Measurements from ENCODE around the gene ATP10A.
"Not testable (repeated sequence)": the region's sequence is repeated elsewhere in the genome, so short reads cannot be mapped to it uniquely, and the experiment has no call there.

ATP10A gene

DNA sequence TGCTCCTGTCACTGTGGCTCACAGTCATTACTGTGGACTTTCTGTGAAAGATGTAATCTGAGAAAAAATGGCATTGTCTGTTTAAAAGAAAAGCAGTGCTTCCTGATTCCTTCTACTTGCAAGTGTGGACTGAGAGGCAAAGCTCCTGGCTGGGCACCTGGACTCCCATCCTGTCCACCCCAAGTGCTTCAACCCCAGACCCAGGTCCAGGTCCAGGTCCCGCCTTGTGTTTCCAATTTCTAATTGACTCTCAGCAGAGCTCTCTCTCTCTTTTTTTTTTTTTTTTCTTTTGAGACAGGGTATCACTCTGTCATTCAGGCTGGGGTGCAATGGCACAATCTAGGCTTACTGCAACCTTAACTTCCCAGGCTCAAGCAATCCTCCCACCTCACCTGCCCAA is 94.9 kb downstream of the ATP10A start:
- no peak for DNase-seq

DNA sequence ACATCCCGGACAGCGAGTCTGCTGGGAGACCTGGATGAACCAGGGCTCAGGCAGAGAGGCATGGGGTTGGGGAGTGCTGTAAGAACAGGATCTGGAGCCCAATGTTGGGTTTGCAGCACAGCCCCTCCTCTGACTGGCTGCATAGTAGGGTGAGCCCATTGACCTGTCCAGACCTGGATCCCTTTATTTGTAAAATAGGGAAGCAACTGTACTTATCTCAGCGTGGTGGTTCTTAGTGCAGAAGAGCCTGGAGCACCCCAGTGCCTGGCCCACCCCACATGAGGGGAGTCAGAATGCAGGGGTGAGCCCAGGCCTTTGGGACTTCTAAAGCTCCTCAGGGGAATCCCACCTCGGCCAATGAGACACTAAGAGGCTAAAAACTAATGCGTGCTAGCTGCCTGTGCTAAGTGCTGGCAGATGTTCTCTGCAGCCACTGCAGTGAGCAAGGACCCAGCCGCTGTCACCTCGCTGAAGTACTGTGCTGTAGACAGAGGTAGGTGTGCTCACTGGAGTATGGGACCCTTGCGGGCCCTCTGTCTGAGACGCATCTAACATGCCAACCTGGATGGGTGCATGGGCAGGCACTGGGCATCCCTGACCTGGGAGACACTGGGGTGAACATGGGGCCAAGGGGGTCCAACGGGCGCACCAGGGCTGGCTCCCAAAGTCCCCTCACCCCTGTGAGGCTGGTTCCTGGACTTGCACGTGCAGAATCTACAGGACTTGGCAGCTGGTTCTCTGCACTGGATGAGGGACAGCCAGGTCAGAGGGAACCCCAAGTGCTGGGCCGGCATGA is 95.6 kb downstream of the ATP10A start:
- DNase-seq = no peak

DNA sequence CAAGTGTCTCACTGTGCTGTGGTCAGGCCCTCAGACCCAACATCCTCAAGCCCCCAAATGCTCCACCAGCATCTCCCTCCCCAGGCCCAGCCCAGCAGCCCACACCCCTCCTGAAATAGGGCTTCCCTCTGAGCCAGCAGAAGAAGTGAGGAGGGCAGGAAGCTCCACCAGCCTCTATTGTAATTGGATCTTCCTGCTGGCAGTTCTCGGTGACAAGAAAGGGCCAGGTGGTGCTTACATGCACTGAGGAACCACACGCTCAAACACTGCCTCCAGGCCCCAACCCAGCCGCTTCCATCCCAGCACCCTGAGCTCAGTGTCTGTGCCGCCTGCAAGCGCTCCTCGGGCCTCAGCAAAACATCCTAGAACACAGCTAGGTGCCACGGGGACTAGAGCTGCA is 96.7 kb downstream of the ATP10A start:
- DNase-seq = no peak

DNA sequence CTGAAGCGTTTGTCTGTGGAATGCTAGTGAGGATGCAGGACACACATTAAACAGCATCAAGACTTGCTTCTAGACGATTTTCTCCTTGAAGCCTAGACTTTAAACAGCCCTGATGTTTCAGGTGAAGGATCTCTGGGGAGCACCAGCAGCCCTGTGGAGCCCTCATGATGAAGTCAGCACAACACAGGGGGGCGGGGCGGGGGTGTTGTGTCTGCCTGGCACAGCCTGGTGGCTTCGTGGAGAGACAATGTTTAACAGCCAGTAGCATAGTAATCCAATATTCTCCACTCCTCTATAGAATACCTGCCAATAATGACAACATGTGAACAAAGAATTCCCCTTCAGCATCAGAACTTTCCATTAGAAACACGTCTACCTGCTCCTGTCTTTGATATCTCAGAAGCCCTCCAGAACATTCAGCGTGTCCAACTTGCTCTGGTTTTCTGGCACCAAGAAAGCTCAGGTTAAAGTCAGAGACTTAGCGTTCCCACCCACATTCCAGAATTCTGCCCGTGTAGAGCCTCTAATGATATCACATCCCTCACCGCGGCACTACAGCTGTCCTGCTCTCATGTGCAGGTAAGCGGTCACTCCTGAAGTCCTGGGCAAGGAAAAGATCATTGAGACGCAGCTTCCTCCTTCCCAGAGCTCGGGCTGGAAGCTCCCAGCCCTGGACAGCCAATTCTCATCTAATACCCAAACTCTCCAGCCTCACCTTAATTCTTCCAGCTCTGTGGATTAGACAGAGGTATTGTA is 98.0 kb downstream of the ATP10A start:
- DNase-seq = no peak

DNA sequence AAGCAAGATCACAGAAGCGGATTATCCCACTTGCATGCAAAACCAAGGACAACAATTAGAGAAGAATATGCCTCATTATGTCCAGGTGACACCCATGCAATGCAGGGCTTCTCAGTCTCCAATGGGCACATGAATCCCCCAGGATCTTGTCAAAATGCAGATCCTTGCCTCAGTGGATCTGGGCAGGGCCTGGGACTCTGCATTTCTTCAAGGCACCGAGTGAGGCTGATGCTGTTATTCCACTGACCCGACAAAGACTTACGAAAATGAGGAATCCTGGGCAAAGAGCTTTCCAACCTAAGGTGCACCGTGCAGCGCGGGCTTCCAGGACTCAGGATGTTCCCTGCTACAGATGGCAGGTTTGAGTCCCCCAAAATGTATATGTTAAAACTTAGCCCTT is 99.2 kb downstream of the ATP10A start:
- no peak for DNase-seq

DNA sequence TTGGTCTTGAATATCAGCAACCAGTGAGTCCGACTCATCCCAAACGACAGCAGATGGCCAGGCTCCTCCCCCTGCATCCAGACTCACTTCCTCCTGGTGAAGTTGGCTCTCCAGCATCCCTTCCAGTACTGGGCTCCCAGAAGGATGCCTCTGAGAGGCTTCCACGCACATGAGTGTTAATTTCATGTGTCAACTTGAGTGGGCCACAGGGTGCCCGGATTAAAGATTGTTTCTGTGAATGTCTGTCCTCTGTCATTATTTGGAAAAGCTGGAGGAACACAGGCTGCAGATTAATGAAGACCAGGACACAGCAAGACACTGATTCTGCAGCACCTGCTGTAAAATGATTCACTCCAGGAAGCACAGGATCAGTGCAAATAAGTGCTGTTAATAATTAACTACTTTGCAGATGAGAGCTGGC is 99.8 kb downstream of the ATP10A start:
- DNase-seq = no peak

DNA sequence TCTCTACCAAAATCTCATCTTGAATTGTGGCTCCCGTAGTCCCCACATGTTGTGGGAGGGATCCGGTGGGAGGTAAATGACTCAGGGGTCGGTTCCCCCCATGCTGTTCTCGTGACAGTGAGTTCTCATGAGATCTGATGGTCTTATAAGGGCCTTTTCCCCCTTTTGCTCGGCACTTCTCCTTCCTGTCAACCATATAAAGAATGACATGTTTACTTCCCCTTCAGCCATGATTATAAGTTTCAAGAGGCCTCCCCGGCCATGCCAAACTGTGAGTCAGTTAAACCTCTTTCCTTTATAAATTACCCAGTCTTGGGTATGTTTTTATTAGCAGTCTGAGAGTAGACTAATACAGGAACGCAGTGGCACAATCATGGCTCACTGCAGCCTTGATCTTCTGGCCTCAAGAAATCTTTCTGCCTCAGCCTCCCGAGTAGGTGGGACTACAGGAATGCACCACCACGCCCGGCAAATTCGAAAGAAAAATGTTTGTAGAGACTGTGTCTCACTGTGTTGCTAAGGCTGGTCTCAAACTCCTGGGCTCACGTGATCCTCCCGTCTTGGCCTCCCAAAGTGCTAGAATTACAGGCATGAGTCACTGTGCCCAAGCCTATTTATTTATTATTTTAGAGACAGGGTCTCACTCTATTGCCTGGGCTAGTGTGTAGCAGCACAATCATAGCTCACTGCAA is 101.0 kb downstream of the ATP10A start:
- no peak for DNase-seq

DNA sequence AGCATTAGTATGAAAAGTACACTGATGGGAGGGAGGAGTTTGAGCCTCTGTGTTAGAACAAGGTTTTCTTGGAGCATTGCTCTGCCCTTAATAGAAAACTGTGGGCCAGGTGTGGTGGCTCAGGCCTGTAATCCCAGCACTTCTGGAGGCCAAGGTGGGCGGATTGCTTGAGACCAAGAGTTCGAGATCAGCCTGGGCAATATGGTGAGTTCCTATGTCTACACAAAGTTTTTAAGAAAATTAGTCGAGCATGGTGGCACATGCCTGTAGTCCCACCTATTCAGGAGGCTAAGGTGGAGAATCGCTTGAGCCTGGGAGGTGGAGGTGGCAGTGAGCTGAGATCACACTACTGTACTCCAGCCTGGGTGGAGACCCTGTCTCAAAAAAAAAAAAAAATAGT is 103.7 kb downstream of the ATP10A start:
- DNase-seq = no peak

DNA sequence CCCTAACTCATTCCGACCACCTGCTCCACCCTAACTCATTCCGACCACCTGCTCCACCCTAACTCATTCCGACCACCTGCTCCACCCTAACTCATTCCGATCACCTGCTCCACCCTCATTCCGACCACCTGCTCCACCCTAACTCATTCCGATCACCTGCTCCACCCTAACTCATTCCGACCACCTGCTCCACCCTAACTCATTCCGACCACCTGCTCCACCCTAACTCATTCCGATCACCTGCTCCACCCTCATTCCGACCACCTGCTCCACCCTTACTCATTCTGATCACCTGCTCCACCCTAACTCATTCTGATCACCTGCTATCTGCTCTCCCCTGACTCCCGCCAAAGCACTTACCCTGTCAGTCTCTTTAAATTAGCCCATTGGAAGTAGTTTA is 104.5 kb downstream of the ATP10A start:
- not testable (repeated sequence) for DNase-seq

DNA sequence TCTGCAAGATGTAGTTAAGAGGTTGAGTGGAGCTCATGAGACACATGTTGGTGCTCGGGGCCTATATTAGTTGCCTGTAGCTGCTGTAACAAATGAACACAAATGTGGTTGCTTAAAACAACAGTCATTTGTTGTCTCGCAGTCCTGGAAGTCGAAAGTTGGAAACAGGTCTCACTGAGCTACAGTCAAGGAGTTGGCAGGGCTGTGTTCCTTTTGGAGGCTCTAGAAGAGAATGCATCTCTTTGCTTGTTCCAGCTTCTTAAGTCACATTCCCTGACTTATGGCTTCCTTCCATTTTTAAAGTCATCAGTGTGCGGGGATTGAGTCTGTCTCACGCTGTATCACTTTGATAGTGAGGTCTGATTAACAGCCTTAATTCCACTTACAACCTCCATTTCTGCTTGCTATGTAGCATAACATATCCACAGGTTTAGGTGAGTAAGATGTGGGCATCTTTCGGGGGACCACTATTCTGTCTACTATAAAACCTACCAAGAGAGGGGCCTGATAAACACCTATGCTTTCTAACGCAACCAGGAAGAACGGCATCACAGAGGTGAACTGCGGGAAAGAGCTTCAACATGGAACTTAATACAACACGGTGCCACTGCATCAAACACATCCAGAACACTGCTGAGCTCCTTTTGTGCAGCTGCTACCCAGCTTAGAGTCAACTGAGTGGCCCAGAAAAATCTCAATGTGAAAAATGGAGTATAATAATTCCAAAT is 119.4 kb downstream of the ATP10A start:
- no peak for DNase-seq

DNA sequence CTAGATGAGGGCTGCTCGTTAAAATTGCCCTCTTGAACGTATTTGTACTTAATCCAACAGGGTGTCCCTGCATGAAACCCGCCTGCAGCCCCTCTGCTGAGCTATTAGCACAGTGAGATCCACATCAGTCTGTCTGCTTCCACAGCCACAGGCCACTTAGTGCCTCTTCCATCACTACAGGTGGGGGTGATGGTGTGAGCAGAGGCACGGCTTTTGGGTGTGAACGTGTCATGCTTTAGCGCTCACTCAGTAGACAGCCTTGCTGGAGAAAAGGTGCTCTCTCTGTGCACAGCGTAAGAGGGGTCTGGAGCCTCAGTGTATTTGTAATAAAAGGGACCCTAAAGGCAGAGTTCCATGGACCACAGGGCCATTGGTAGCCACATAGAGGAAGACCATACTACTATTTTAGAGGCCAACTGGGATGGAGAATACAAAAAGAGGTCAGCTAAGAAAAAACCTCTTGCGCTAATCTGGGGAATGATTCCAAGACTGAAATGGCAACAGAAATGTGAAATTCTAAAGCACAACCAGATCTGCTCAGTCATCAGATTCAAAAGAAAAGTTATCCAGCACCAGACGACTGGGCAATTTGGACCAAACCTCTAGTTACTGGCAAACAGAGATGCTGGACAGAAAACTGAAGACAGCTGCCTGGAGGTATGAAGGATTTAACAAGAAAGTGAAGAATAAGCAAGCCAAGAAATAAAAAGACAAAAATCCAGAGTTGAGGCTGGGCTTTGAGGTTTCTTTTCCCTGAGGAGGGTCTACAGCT is 120.2 kb downstream of the ATP10A start:
- DNase-seq = no peak

DNA sequence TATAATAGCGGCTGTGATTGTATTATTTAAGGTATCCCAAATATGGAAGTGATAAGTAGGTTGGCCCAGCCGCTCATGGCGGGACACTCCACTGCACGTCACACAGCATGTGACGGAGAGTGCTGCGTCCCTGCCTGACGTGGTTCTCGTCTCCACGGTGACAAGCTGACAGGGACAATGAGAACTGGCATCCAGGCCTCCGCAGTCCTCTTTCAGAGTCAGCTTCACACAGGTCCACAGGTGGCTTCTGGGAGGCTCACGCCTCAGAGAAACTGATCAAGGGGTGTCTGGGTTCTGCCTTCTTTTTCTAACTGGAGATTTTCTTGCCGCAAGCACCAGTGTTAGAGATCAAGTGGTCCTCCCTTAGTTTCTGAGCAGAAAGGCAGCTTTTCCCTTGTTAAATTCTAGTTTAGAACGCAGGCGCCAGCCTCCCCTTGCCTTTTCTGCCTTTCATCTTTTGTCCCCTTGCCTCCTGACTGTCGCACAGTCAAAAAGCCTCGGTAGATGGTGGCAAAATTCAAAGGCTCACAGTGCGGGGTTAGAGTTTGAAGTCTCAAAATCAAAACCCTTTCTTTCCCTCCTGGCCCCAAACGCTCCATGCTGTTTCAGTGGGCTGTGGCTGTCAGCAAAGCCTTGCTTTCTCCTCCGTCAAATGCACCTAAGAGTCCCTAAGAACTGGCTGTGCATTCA is 120.9 kb downstream of the ATP10A start:
- no peak for DNase-seq

DNA sequence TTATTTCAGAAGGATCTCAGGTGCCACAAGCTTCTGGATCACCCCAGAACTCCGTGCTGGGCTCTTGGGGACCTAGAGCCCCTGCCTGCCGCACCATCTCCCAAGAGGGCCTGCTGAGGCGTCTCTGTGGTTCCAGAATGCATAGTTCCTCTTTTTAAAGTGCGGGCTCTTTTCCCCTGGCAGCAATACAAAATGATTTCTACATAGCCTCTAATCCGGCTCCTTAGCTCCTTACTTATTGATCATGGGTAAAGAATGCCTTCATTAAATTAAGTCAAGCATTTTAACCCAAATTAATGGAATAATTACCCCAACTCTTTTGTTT is 121.9 kb downstream of the ATP10A start:
- no peak for DNase-seq

DNA sequence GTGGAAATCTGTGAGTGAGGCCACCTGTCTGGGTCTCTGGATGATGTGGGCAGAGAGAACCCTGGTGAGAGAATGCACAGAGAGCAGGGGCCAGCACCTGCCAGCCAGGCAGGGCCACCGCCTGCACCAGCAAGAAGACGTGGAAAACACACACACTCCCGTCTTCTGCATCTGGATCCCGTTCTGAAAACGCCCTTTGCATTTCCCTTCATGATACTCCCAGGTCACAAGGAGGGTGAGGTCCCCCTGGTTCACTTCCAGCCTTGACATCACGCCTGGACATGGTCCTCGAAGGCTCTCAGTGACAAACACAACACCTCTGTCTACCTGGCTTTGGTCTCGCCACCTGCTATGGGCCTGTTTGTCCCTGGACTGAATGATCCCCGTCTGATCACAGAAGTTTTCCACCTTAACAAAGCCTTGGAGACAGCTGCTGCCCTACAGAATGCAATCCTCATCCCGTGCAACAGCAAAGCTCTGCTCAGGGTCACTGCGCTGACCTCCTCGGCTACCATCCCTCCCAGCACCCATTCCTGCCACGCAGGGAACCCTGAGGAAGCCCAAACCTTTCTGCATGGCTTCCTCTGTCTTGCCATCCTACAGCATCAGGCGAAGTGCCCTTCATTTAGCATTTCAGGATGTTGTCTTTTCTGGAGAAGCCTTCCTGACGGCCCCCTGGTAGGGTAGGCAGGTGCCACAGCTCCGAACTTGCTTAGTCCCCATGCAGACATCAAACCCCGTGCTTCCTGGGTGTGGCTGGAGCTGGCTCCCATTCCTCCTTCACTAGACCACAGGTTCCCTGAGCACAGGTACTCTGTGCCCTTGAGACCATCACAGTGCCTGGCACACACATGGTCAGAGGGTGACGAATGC is 122.5 kb downstream of the ATP10A start:
- no peak for DNase-seq

DNA sequence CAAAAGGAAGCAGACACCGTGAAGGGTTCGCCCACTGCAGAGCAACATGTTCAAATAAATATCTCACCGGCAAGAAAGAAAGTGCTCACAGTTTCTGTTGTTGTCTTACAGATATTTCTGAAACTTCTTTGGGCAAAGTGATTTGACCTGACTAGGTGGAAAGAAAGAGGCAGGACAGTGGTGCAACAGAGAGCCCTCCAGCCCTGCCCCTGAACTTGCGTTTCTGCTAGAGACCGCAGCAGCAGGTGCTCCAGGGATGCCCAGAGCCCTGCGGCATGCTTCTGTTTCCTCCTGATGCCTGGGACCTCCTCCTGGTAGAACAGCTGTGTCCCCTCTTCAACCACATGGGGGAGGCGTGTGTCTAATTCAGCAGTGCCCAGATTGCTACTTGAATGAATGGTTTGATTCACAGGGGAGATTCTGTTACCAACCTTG is 123.4 kb downstream of the ATP10A start:
- DNase-seq = no peak

DNA sequence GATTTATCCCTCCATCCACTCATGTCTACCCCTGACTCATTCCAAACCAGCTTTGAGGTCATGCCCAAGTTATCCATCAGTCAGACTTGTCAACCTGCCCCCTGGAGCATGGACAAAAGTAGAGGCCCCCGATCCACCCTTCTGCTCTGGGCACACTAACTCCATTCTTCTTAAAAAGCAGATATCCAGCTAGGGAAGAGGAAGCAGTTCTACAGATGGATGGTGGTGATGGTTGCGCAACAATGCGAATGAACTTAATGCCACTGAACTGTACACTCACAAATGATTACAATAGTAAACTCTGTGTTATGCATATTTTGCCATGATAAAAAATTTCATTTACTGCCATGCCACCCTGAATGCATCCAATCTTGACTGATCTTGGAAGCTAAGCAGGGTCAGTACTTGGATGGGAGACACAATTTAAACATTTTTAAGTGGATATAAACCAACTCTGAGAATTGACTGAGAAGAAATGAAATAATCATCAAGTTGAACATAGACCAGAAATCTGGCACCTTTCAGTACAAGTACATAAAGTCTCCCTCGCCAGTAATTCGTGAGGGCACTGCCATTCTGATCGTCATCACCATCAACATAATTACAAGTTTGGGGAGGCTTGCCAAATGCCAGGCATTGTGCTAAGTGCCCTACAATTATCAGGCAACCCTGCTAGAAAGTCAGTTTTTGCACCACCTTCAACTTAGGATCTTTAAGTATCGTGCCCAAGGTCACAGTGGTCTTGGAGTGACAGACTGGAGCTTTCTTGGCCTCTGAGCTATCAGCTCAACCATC is 124.8 kb downstream of the ATP10A start:
- DNase-seq = no peak

DNA sequence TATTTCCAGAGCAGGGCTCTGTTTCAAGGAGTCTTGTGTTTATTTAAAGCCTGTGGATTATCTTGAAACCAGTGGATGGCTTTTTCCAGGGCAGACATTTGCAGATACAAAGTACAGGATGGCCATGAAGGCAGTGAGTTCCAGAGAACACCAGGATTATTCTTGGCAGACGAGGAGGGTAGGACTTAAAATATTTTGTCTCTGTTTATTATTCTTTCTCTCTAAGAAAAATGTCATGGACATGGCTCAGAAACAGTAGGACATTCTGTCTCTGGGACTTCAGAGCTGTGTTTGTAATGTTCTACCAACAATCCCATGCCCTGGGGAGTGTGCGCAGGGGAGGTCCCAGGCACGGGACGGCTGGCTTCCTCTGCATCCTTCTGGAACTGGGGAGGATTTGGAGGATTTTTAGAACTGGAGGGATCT is 125.9 kb downstream of the ATP10A start:
- DNase-seq = no peak

DNA sequence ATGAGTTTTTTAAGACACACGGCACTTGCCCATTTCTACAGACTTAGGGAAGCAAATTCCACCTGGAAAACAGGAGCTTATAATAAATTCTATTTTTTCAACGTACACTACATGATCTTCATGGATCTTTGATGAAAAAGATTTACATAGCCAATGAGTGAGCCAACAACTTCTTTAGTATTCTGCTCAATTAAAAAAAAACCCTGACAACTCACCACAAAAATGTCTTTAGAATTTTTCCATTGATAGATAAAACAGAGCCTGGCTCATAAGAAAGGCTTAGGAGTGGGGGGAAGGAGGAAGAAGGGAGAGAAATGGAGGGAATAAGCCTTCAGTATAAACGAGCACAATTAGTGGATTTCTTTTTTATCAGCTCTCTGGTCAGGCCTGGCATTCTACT is 126.7 kb downstream of the ATP10A start:
- DNase-seq = no peak

DNA sequence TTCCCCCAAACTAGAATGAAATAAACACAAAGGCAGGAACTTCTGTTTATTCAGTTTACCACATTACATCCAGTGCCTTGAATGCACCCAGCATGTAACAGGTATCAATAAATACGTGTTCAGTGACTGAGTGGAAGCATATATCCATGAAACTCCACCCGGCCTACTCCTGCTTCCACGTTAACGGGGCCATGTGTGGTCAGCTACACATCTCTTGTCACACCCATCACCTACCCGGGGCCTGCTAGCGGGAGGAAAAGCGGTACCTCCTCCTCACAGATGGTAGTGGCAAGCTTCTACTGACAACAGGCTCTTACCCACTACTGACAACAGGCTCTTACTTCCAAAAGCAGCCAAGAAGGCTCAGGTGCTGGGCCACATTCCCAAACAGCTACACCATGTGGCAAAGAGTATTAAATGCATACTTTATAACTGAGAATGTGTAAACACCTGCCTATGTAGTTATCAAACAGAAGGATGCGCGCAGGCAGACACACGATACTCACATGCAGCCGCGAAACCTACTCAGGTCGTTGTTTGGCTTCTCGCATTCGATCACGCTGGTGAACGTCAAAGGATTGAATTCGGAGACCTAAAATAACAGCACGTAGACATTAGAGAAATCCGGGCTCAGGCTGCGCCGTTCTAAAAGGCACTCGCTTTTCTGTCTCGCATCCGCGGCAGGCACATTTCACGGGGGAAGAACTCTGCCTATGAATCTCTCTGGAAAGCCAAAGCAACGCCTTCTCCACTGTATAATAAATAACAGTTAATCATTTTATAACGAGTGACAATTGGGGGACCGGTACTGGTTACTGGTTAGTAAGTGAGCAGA is 127.4 kb downstream of the ATP10A start:
- DNase-seq = no peak
